GM12878 (cell line): ENCODE results near the gene GUCY1A2. TPM values are rescaled to one million over a fixed set of nuclear protein-coding genes. Genes with fewer than 3 reads are reported as not detected.

Experiments used
- ATAC-seq: fragments of 200-7000 bp; cut with Tn5 transposase; 3 replicates; pipeline ENCODE4 v1.9.1; 2020; ENCODE audit warnings: mild to moderate bottlenecking, moderate library complexity
- BruUV-seq: library from RNA; stranded (reverse); fragments of 400-500 nt; replicated peaks from 2 replicates; lab custom pipeline; 2021; lab: Mats Ljungman, UMichigan
- CTCF ChIA-PET: fragments of 300-600 bp; sonication (Branson Sonifier 250); formaldehyde crosslinking; extraction: SDS; loops from one replicate; lab custom pipeline; 2021; ENCODE audit warnings: inconsistent platforms; lab: Yijun Ruan, JAX
- POLR2A ChIA-PET: fragments of 350-600 bp; formaldehyde crosslinking; extraction: SDS; loops from one replicate; lab custom pipeline; 2021; ENCODE audit warnings: inconsistent platforms; lab: Charles Lee
- RAD21 ChIA-PET: fragments of 300-600 bp; sonication (Branson Sonifier 250); formaldehyde crosslinking; loops from one replicate; lab custom pipeline; 2023; ENCODE audit warnings: antibody characterized with exemption; ENCODE audit not compliant: unreplicated experiment; lab: Charles Lee
- SMC1A ChIA-PET: fragments of 300-600 bp; sonication (Branson Sonifier 250); formaldehyde crosslinking; loops from one replicate; lab custom pipeline; 2023; ENCODE audit not compliant: unreplicated experiment, uncharacterized antibody; lab: Charles Lee
- DNase-seq: peaks from one replicate; pipeline ENCODE4 v3.0.0-alpha.2; 2011; ENCODE audit warnings: low read depth, low spot score
- FAIRE-seq: peaks from 3 replicates; lab custom pipeline; 2011; peaks lifted over from hg19 to GRCh38; lab: Jason Lieb, UNC
- H2AFZ ChIP-seq: 2 replicates; pipeline ENCODE4 v1.6.0; 2011; ENCODE audit warnings: low read depth, low read length, control low read depth; ENCODE audit not compliant: control insufficient read depth
- H3K27ac ChIP-seq: 2 replicates; pipeline ENCODE4 v1.5.1; 2011; ENCODE audit warnings: control low read depth; ENCODE audit not compliant: control insufficient read depth, insufficient read depth
- H3K27me3 ChIP-seq, 2 experiments: replicated peaks in 1 of 2; 2 replicates each; pipeline versions ENCODE4 v1.6.0 to v1.6.1; 2011; ENCODE audit warnings: low read length in 1 of 2; ENCODE audit not compliant: control insufficient read depth in 2 of 2, insufficient read depth in 2 of 2
- H3K36me3 ChIP-seq, 2 experiments: 2 replicates each; pipeline ENCODE4 v1.5.1; 2011; ENCODE audit warnings: low read length in 1 of 2; ENCODE audit not compliant: control insufficient read depth in 2 of 2, insufficient read depth in 2 of 2
- H3K4me1 ChIP-seq: 2 replicates; pipeline ENCODE4 v1.6.1; 2011; ENCODE audit warnings: mild to moderate bottlenecking, low read length, moderate library complexity, mixed read lengths; ENCODE audit not compliant: control insufficient read depth, insufficient read depth
- H3K4me2 ChIP-seq: 2 replicates; pipeline ENCODE4 v1.6.0; 2011; ENCODE audit warnings: control low read depth; ENCODE audit not compliant: control insufficient read depth, insufficient read depth
- H3K4me3 ChIP-seq: fragments of 200-600 bp; sonication (generic); 2 replicates; pipeline ENCODE4 v1.5.1; 2016
- H3K79me2 ChIP-seq: 2 replicates; pipeline ENCODE4 v1.6.0; 2011; ENCODE audit warnings: low read length; ENCODE audit not compliant: control insufficient read depth, insufficient read depth
- H3K9ac ChIP-seq: 2 replicates; pipeline ENCODE4 v1.8.0; 2011; ENCODE audit warnings: low read length, control low read depth, mixed read lengths; ENCODE audit not compliant: control insufficient read depth, insufficient read depth
- H3K9me3 ChIP-seq: replicated peaks from 3 replicates; pipeline ENCODE4 v1.5.1; 2011; ENCODE audit warnings: mild to moderate bottlenecking, low read length; ENCODE audit not compliant: control insufficient read depth, insufficient read depth
- H4K20me1 ChIP-seq: 2 replicates; pipeline ENCODE4 v1.6.0; 2011; ENCODE audit not compliant: control insufficient read depth, insufficient read depth
- ETV6 ChIP-seq, 2 experiments: fragments of 450-650 bp in 1 of 2; IDR thresholded peaks in 1 of 2; conservative IDR thresholded peaks in 1 of 2; 2 replicates each; pipeline ENCODE4 v1.6.1; 2014; ENCODE audit warnings: antibody characterized with exemption in 1 of 2, borderline replicate concordance in 1 of 2, low read depth in 1 of 2, mild to moderate bottlenecking in 1 of 2, moderate library complexity in 1 of 2
- EZH2 ChIP-seq: IDR thresholded peaks from 2 replicates; pipeline ENCODE4 v1.6.1; 2012; ENCODE audit warnings: low read depth, mild to moderate bottlenecking, control low read depth, inconsistent platforms, low read length, borderline replicate concordance; ENCODE audit not compliant: control insufficient read depth
- NBN ChIP-seq: fragments of 450-650 bp; IDR thresholded peaks from 2 replicates; pipeline ENCODE4 v1.6.1; 2016
- RCOR1 ChIP-seq: conservative IDR thresholded peaks from 2 replicates; pipeline ENCODE4 v1.6.1; 2012; ENCODE audit warnings: low read depth, low read length, improper control_type of control experiment
- RUNX3 ChIP-seq: IDR thresholded peaks from 2 replicates; pipeline ENCODE4 v1.6.1; 2012; ENCODE audit warnings: low read length, inconsistent platforms
- ZSCAN29 ChIP-seq: fragments of 450-650 bp; IDR thresholded peaks from 2 replicates; pipeline ENCODE4 v1.6.1; 2017; ENCODE audit warnings: mild to moderate bottlenecking, moderate library complexity
- WGBS: methylation state at CpG from one replicate; pipeline ENCODE4 v1.1.6; 2016; ENCODE audit warnings: low lambda C conversion rate; ENCODE audit not compliant: insufficient replicate concordance, insufficient coverage; ENCODE audit errors: missing lambda C conversion rate; 5-methylcytosine and 5-hydroxymethylcytosine counted together
- in situ Hi-C: fragments of 300-500 bp; cut with MboI; formaldehyde crosslinking; loops from 9 replicates; pipeline ENCODE4 v1.14.3; 2018; ENCODE audit warnings: mixed read lengths
- intact Hi-C: fragments of 100-400 bp; cut with micrococcal nuclease; formaldehyde crosslinking; loops from one replicate; pipeline ENCODE4 v1.14.2; 2022; ENCODE audit not compliant: unreplicated experiment
- polyA plus RNA-seq, 11 experiments: library from polyadenylated mRNA; depleted of rRNA in 4 of 11; unstranded in 6 of 11; stranded (reverse) in 5 of 11; fragments of >200 nt; fragmentation: Nextera tagmentation in 4 of 11; fragmentation: Illumina TruSeq in 1 of 11; extraction: Ambion mirVana in 4 of 11; extraction: Trizol in 1 of 11; gene quantifications; 1 replicate in 1 of 11; 2 replicates in 10 of 11; pipeline versions ENCODE4 v1.2.1 to v1.2.3, GENCODE V29; 2011 to 2016; ENCODE audit warnings: inconsistent platforms in 2 of 11, missing spikeins in 2 of 11, low read depth in 1 of 11
- total RNA-seq, 4 experiments: library from RNA; depleted of rRNA in 3 of 4; stranded (reverse); fragments of >200 nt in 3 of 4; fragmentation: Illumina TruSeq in 1 of 4; extraction: Trizol in 1 of 4; gene quantifications; 2 replicates each; pipeline versions ENCODE4 v1.2.1 to v1.2.3, GENCODE V29; 2013 to 2021
- TF ChIP-seq, protein P1 (sequence below): fragments of 450-650 bp; IDR thresholded peaks from 2 replicates; pipeline ENCODE4 v1.6.1; 2016; ENCODE audit warnings: mild to moderate bottlenecking, moderate library complexity, borderline replicate concordance
- TF ChIP-seq, protein P2 (sequence below): IDR thresholded peaks from 2 replicates; pipeline ENCODE4 v1.6.1; 2012; ENCODE audit warnings: low read depth, low read length, improper control_type of control experiment
- TF ChIP-seq, protein P3 (sequence below), 3 experiments: IDR thresholded peaks in 2 of 3; conservative IDR thresholded peaks in 1 of 3; 2 replicates each; pipeline ENCODE4 v1.5.1; 2011; ENCODE audit warnings: low read depth in 3 of 3, low read length in 3 of 3, mild to moderate bottlenecking in 3 of 3, control low read depth in 2 of 3, moderate library complexity in 2 of 3, inconsistent platforms in 1 of 3, mixed read lengths in 1 of 3; ENCODE audit not compliant: control insufficient read depth in 2 of 3, insufficient read depth in 1 of 3; ENCODE audit errors: extremely low read depth in 1 of 3

GUCY1A2 gene
- total and polyA plus RNA-seq, 10 of the 15 experiments (the other 5 are each of a cell fraction or from before 2014, with no cell fraction given), result under 0.01 to 0.03 (median under 0.01) TPM; not detected in 4

DNA sequence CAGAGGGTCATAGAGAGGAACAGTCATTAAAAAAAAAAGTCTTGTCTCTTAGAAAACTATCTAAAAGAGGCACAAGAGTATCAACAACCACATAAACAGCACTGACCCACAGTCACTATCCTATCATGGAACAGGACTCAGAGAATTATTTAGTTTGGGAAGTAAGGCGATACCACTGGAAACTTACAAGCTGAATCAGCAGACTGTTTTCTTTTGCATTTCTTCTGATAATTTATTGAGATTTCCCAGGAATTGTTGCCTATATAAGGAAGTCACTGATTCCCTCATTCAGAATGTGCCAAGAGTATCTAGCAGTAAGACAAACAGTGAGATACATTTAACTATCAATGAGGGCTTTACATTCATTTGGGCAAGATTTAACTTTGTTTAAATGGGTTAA, 304.1 kb downstream of the GUCY1A2 start:
- no peak for TF ChIP-seq ZSCAN29
- TF ChIP-seq, protein P1, sequence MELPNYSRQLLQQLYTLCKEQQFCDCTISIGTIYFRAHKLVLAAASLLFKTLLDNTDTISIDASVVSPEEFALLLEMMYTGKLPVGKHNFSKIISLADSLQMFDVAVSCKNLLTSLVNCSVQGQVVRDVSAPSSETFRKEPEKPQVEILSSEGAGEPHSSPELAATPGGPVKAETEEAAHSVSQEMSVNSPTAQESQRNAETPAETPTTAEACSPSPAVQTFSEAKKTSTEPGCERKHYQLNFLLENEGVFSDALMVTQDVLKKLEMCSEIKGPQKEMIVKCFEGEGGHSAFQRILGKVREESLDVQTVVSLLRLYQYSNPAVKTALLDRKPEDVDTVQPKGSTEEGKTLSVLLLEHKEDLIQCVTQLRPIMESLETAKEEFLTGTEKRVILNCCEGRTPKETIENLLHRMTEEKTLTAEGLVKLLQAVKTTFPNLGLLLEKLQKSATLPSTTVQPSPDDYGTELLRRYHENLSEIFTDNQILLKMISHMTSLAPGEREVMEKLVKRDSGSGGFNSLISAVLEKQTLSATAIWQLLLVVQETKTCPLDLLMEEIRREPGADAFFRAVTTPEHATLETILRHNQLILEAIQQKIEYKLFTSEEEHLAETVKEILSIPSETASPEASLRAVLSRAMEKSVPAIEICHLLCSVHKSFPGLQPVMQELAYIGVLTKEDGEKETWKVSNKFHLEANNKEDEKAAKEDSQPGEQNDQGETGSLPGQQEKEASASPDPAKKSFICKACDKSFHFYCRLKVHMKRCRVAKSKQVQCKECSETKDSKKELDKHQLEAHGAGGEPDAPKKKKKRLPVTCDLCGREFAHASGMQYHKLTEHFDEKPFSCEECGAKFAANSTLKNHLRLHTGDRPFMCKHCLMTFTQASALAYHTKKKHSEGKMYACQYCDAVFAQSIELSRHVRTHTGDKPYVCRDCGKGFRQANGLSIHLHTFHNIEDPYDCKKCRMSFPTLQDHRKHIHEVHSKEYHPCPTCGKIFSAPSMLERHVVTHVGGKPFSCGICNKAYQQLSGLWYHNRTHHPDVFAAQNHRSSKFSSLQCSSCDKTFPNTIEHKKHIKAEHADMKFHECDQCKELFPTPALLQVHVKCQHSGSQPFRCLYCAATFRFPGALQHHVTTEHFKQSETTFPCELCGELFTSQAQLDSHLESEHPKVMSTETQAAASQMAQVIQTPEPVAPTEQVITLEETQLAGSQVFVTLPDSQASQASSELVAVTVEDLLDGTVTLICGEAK, result no peak
- CTCF ChIA-PET, result interaction anchor here (1.5 kb wide), 1 partner anchor 9 kb away, joined by 4 read pairs; no protein-coding TSS in a partner anchor
- H3K4me2 ChIP-seq, result no peak overlapping the region
- intact Hi-C loops, result no loop called here
- H3K4me3 ChIP-seq, result no peak overlapping the region
- 54% methylated on average over 1 of the region's 1 CpG for WGBS
- SMC1A ChIA-PET, result no interaction called here
- ATAC-seq, result no peak
- RAD21 ChIA-PET, result no interaction called here
- no peak overlapping the region for H3K27ac ChIP-seq
- no peak for DNase-seq
- POLR2A ChIA-PET, result no interaction called here
- no peak overlapping the region for H3K9ac ChIP-seq
- H3K4me1 ChIP-seq, result no peaks in the 10 kb centered on the region
- no peaks in the 10 kb centered on the region for H3K9me3 ChIP-seq
- FAIRE-seq, result no peak
- no TSS peak for BruUV-seq
- H3K36me3 ChIP-seq, result no peaks in the 10 kb centered on the region
- H3K27me3 ChIP-seq, result no peaks in the 10 kb centered on the region
- no peaks in the 10 kb centered on the region for H4K20me1 ChIP-seq
- H2AFZ ChIP-seq, result no peak overlapping the region
- in situ Hi-C loops, result no loop called here
- H3K79me2 ChIP-seq, result no peaks in the 10 kb centered on the region

DNA sequence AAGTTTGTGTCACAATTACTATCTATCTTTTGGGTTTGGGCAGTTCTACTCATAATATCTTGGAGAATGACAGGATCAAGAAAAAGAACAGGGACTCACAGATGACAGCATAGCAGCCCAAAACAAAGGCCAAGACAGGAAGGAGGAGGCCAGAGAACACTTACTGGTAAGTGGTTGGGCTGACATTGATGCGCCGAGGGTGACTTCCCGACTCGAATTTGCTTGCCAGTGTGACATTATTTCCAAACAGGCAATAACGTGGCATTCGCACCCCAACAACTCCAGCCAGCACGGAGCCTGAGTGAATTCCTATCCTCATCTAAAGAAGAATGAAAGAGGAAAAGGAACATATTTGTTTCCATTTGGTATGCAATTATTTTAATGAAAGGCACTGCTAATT, 309.9 kb downstream of the GUCY1A2 start:
- DNase-seq (no peak), FAIRE-seq (no peak), ATAC-seq (no peak)
- BruUV-seq, result no TSS peak
- Histone ChIP-seq H3K27me3 (no peaks in the 10 kb centered on the region), H3K36me3 (no peaks in the 10 kb centered on the region), H3K4me3 (no peak overlapping the region), H2AFZ (no peak overlapping the region), H3K4me1 (no peaks in the 10 kb centered on the region), H3K9me3 (no peaks in the 10 kb centered on the region), H3K27ac (no peak overlapping the region), H3K4me2 (no peak overlapping the region), H3K79me2 (no peaks in the 10 kb centered on the region), H3K9ac (no peak overlapping the region), H4K20me1 (no peaks in the 10 kb centered on the region)
- in situ Hi-C loops (no loop called here), intact Hi-C loops (no loop called here)
- RAD21 ChIA-PET, result no interaction called here
- 65% methylated on average over 7 of the region's 7 CpGs for WGBS
- POLR2A ChIA-PET, result no interaction called here
- CTCF ChIA-PET, result no interaction called here
- SMC1A ChIA-PET, result no interaction called here
- TF ChIP-seq ETV6 (conservative IDR thresholded peaks at IDR 0.05 in 1 of 2, IDR thresholded peaks at IDR 0.05 in 1 of 2; ENCODE audit: borderline replicate concordance in 1 of 2, low read depth in 1 of 2), result no peak
- TF ChIP-seq, protein P2, sequence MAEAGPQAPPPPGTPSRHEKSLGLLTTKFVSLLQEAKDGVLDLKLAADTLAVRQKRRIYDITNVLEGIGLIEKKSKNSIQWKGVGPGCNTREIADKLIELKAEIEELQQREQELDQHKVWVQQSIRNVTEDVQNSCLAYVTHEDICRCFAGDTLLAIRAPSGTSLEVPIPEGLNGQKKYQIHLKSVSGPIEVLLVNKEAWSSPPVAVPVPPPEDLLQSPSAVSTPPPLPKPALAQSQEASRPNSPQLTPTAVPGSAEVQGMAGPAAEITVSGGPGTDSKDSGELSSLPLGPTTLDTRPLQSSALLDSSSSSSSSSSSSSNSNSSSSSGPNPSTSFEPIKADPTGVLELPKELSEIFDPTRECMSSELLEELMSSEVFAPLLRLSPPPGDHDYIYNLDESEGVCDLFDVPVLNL, result no peak
- no peak for TF ChIP-seq RCOR1
- no peak for TF ChIP-seq EZH2
- no peak for TF ChIP-seq NBN
- TF ChIP-seq, protein P3, sequence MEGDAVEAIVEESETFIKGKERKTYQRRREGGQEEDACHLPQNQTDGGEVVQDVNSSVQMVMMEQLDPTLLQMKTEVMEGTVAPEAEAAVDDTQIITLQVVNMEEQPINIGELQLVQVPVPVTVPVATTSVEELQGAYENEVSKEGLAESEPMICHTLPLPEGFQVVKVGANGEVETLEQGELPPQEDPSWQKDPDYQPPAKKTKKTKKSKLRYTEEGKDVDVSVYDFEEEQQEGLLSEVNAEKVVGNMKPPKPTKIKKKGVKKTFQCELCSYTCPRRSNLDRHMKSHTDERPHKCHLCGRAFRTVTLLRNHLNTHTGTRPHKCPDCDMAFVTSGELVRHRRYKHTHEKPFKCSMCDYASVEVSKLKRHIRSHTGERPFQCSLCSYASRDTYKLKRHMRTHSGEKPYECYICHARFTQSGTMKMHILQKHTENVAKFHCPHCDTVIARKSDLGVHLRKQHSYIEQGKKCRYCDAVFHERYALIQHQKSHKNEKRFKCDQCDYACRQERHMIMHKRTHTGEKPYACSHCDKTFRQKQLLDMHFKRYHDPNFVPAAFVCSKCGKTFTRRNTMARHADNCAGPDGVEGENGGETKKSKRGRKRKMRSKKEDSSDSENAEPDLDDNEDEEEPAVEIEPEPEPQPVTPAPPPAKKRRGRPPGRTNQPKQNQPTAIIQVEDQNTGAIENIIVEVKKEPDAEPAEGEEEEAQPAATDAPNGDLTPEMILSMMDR (IDR thresholded peaks at IDR 0.05 in 2 of 3, conservative IDR thresholded peaks at IDR 0.05 in 1 of 3; ENCODE audit: control insufficient read depth in 2 of 3, extremely low read depth in 1 of 3, insufficient read depth in 1 of 3, low read depth in 3 of 3, low read length in 3 of 3), result no peak
- no peak for TF ChIP-seq RUNX3
